PC-3 (cell line): ENCODE measurements around the gene STK25. TPM values are rescaled to one million over a fixed set of nuclear protein-coding genes. Genes with fewer than 3 reads are reported as not detected.

Experiments used
- ATAC-seq: fragments of 200-7000 bp; cut with Tn5 transposase; 2 replicates; pipeline ENCODE4 v1.9.1; 2020; ENCODE audit warnings: mild to moderate bottlenecking, moderate library complexity
- BruUV-seq: library from RNA; stranded (reverse); fragments of 400-500 nt; replicated peaks from 2 replicates; lab custom pipeline; 2021; lab: Mats Ljungman, UMichigan
- CTCF ChIA-PET: fragments of 300-600 bp; sonication (Branson Sonifier 250); formaldehyde crosslinking; loops from one replicate; lab custom pipeline; 2022; ENCODE audit warnings: antibody characterized with exemption; lab: Charles Lee
- POLR2A ChIA-PET: fragments of 300-600 bp; sonication (Branson Sonifier 250); formaldehyde crosslinking; loops from one replicate; lab custom pipeline; 2022; ENCODE audit warnings: antibody characterized with exemption; ENCODE audit not compliant: unreplicated experiment; lab: Charles Lee
- DNase-seq: peaks from one replicate; pipeline ENCODE4 v3.0.0-alpha.2; 2015
- H2AFZ ChIP-seq: fragments of 300-600 bp; sonication (generic); 2 replicates; pipeline ENCODE4 v1.6.0; 2016; ENCODE audit warnings: antibody characterized with exemption, low read length
- H3F3A ChIP-seq: fragments of 300-600 bp; sonication (generic); one replicate; pipeline ENCODE4 v1.6.0; 2017; ENCODE audit warnings: antibody characterized with exemption, low read length, control low read depth, mild to moderate bottlenecking; ENCODE audit not compliant: unreplicated experiment
- H3K27ac ChIP-seq: fragments of 300-600 bp; sonication (generic); 2 replicates; pipeline ENCODE4 v1.5.1; 2016; ENCODE audit warnings: mild to moderate bottlenecking, low read length
- H3K27me3 ChIP-seq: fragments of 300-600 bp; sonication (generic); 2 replicates; pipeline ENCODE4 v1.6.1; 2016; ENCODE audit warnings: low read length, mixed read lengths
- H3K36me3 ChIP-seq: fragments of 300-600 bp; sonication (generic); 2 replicates; pipeline ENCODE4 v1.6.1; 2016; ENCODE audit warnings: low read depth, mixed run types, low read length, mixed read lengths
- H3K4me1 ChIP-seq: fragments of 300-600 bp; sonication (generic); 2 replicates; pipeline ENCODE4 v1.5.1; 2016; ENCODE audit warnings: low read length; ENCODE audit not compliant: insufficient read depth
- H3K4me2 ChIP-seq: fragments of 300-600 bp; sonication (generic); 2 replicates; pipeline ENCODE4 v1.6.0; 2016; ENCODE audit warnings: low read length
- H3K4me3 ChIP-seq: fragments of 300-600 bp; sonication (generic); 2 replicates; pipeline ENCODE4 v1.5.1; 2016; ENCODE audit warnings: mild to moderate bottlenecking, low read length, mixed read lengths
- H3K79me2 ChIP-seq: fragments of 300-600 bp; sonication (generic); 2 replicates; pipeline ENCODE4 v1.6.1; 2017; ENCODE audit warnings: low read length, mixed read lengths
- H3K9ac ChIP-seq: fragments of 300-600 bp; sonication (generic); 2 replicates; pipeline ENCODE4 v1.6.0; 2016; ENCODE audit warnings: mild to moderate bottlenecking, low read length
- H3K9me2 ChIP-seq: fragments of 300-600 bp; sonication (generic); replicated peaks from 2 replicates; pipeline ENCODE4 v1.6.1; 2016; ENCODE audit warnings: mixed run types, low read length, mixed read lengths
- H3K9me3 ChIP-seq: fragments of 300-600 bp; sonication (generic); 2 replicates; pipeline ENCODE4 v1.6.1; 2016; ENCODE audit warnings: low read length, mixed read lengths
- H4K20me1 ChIP-seq: fragments of 300-600 bp; sonication (generic); 2 replicates; pipeline ENCODE4 v1.6.1; 2016; ENCODE audit warnings: low read length, mixed read lengths
- EZH2 ChIP-seq: fragments of 300-600 bp; sonication (generic); IDR thresholded peaks from one replicate; pipeline ENCODE4 v1.6.1; 2017; ENCODE audit warnings: antibody characterized with exemption, mild to moderate bottlenecking, low read length; ENCODE audit not compliant: unreplicated experiment
- EZH2phosphoT487 ChIP-seq: fragments of 300-600 bp; sonication (generic); IDR thresholded peaks from 2 replicates; pipeline ENCODE4 v1.6.1; 2018; ENCODE audit warnings: mild to moderate bottlenecking, antibody characterized with exemption, low read length, borderline replicate concordance
- intact Hi-C: fragments of 100-400 bp; cut with micrococcal nuclease; formaldehyde crosslinking; loops from 2 replicates; pipeline ENCODE4 v1.9.0; 2023
- total RNA-seq: library from RNA; depleted of rRNA; stranded (reverse); fragments of >200 nt; gene quantifications from 2 replicates; pipeline ENCODE4 v1.2.3, GENCODE V29; 2014
- TF ChIP-seq, protein P1 (sequence below): fragments of 300-600 bp; sonication (generic); conservative IDR thresholded peaks from 2 replicates; pipeline ENCODE4 v1.5.1; 2017; ENCODE audit warnings: antibody characterized with exemption, low read depth, mild to moderate bottlenecking, low read length

Gene STK25
- total RNA-seq, 1 experiment from 2014 or later = 198 TPM

DNA sequence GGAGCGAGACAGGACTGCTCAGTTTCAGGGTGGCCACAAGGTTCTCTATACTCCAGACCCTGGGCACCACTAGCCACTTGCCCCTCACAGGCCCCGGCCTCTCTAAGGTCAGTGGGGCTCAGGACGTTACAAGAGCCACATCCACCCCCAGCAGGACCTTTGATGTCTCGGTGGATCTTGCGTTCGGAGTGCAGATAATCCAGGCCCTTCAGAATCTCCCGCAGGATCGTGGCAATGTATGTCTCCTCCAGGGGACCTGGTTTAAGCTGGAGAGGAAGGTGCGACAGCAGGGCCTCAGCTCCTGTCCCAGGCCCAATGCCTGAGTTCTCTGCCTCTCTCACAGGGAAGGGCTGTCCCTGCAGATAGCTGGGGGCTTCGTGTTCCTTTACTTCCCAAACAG lies 8.4 kb downstream of the STK25 start:
- ChIA-PET CTCF (no interaction called here), POLR2A (no interaction called here)
- Histone ChIP-seq H3K9ac (no peak overlapping the region), H3K36me3 (no peaks in the 10 kb centered on the region), H3K27ac (no peak overlapping the region), H3K4me3 (no peak overlapping the region), H3K4me2 (no peak overlapping the region), H3K79me2 (peaks cover 39% of the 10 kb centered on the region), H4K20me1 (no peaks in the 10 kb centered on the region), H2AFZ (no peak overlapping the region), H3K4me1 (no peaks in the 10 kb centered on the region), H3F3A (no peaks in the 10 kb centered on the region), H3K27me3 (no peaks in the 10 kb centered on the region), H3K9me3 (no peaks in the 10 kb centered on the region), H3K9me2 (no peaks in the 10 kb centered on the region)
- TF ChIP-seq, protein P1, sequence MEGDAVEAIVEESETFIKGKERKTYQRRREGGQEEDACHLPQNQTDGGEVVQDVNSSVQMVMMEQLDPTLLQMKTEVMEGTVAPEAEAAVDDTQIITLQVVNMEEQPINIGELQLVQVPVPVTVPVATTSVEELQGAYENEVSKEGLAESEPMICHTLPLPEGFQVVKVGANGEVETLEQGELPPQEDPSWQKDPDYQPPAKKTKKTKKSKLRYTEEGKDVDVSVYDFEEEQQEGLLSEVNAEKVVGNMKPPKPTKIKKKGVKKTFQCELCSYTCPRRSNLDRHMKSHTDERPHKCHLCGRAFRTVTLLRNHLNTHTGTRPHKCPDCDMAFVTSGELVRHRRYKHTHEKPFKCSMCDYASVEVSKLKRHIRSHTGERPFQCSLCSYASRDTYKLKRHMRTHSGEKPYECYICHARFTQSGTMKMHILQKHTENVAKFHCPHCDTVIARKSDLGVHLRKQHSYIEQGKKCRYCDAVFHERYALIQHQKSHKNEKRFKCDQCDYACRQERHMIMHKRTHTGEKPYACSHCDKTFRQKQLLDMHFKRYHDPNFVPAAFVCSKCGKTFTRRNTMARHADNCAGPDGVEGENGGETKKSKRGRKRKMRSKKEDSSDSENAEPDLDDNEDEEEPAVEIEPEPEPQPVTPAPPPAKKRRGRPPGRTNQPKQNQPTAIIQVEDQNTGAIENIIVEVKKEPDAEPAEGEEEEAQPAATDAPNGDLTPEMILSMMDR = no peak
- TF ChIP-seq EZH2phosphoT487 (no peak), EZH2 (no peak)
- intact Hi-C loops = no loop called here
- DNase-seq (no peak), ATAC-seq (no peak)
- BruUV-seq = no TSS peak

DNA sequence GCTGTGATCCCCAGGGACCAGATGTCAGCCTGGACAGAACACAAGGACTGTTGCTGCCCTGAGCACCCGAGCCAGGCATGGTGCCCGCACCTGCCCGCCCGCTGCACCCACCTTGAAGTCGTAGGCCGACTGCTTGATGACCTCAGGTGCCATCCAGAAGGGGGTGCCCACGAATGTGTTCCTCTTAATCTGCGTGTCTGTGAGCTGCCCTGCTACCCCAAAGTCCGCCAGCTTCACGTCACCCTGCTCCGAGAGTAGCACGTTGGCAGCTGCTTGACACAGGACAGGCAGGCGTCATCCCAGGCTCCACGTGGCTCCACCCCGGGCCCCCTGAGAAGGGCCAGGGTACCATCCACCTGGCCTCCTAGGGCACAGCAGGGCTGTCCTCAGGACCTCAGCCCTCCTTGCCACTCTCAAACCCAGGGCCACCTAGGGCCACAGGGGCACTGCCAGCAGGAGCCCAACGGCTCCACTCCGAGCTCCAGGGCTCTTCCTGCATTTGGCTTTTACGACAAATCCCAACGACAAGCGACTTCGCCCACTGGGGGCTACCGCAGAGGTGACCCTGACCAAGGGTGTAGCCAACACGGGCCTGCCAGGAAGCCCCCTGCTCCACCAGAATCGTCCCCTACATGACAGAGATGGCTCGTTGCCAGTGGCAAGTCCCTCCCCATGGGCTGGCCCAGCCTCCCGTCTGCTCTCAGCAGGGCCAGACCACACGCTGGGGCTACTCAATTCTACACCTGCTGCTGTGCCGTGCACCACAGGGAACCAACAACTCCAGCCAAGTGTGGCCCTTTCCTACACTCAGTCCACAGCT lies 9.0 kb downstream of the STK25 start:
- no peak overlapping the region for H3K9ac ChIP-seq
- H3K9me3 ChIP-seq = no peaks in the 10 kb centered on the region
- no peak overlapping the region for H2AFZ ChIP-seq
- intact Hi-C loops = no loop called here
- no peaks in the 10 kb centered on the region for H3K9me2 ChIP-seq
- H3K27me3 ChIP-seq = no peaks in the 10 kb centered on the region
- ChIA-PET CTCF (no interaction called here), POLR2A (no interaction called here)
- no peaks in the 10 kb centered on the region for H3K4me1 ChIP-seq
- no peaks in the 10 kb centered on the region for H3F3A ChIP-seq
- H3K4me3 ChIP-seq = no peak overlapping the region
- peaks cover 32% of the 10 kb centered on the region for H3K79me2 ChIP-seq
- BruUV-seq = no TSS peak
- H3K4me2 ChIP-seq = no peak overlapping the region
- TF ChIP-seq, protein P1 = no peak
- TF ChIP-seq EZH2 (no peak), EZH2phosphoT487 (no peak)
- DNase-seq (no peak), ATAC-seq (no peak)
- H3K27ac ChIP-seq = no peak overlapping the region
- H3K36me3 ChIP-seq = 0 out of 2 replicates have a peak, but pooled peaks cover 3% of the 10 kb centered on the region
- no peaks in the 10 kb centered on the region for H4K20me1 ChIP-seq
